ENCODE results near the gene FRYL.
"Not testable (repeated sequence)": the region's sequence is repeated elsewhere in the genome, so short reads cannot be mapped to it uniquely, and the experiment has no call there.

Gene FRYL

DNA sequence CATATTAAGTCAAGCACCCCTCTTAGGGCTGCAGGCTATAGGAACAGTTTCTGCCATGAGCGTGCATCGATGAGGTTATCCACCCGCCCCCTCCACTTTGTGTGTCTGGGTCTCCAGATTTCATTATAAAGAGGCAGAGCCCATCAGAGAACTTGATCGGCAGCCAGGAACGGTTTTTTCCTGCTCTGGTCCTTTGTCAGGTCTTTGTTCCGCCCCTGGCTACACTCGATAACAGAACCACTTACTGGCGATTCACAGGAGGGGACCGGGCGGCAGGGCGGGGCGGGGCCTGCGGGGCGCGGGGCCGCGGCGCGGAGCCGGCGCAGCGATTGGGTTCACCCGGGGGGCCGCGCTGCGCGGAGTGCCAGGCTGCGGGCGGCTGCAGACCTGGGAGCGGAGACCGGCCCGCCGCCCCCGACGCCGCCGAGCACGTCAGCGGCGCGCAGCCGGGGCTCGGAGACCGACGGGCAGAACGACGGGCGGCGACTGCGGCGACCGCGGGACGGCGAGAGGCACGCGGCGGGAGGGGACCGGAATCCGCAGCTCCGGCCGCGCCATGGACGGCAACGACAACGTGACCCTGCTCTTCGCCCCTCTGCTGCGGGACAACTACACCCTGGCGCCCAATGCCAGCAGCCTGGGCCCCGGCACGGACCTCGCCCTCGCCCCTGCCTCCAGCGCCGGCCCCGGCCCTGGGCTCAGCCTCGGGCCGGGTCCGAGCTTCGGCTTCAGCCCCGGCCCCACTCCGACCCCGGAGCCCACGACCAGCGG is 296.9 kb downstream of the FRYL start, which contains the start of gene SLC10A4:
Gene SLC10A4, plus strand, starts transcription at position 338 of the 771 bp plus-strand sequence. Its CDS starts 219 bp downstream, at position 557.
- DNase-seq, result no peak

DNA sequence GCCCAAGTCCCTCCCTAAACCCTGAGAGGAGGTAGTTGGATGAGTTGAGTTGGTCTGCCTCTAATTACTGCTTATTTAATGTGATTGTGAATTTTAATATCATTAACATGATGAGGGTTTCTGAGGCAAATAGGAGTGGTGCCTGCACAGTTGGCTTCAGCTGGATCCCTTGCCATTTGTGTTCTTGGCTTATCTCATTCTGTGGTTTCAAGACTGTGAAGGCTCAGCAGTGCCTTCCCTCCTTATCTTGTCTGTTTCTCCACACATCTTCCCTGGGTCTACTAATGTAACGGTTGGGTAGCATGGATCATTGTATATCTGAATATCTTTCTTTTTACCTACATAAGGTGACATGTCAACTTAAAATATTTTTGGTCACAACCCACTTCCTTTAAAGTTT is 298.5 kb downstream of the FRYL start:
- no peak for DNase-seq

DNA sequence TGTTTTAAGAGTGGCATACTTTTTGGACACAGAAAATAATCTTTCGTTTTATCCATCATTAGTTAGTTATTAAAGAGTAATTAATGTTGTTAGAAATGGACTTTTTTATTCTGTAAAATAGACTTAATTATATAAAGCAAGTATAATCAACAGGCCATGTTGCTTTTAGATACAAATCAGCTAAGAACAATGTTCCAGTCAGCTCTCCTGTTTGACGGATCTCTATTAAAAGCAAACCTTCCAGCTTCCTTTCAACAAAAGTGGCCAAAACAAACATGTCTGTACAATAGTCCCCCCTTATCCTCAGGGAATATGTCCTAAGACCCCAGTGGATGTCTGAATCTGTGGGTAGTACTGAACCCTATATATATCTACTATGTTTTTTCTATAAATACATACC is 301.8 kb downstream of the FRYL start:
- DNase-seq, result no peak

DNA sequence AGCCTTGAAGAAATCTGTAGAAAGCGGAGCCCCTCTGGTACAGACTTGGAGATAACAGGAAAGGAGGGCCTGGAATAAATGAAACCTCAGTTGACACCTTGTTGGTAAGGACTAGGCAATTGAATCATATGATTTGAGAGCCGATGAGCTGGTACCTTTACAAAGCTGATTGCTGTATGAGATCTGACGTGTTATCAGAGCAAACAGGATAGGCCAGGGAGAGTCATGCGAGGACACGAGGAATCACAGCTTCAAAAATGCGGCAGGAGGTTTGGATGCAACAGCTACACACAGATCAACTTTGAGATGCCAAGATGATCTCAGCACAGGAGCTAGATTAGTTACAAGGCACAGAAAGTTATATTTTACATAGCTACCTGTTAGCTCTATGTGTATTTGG is 304.3 kb downstream of the FRYL start:
- DNase-seq, result no peak

DNA sequence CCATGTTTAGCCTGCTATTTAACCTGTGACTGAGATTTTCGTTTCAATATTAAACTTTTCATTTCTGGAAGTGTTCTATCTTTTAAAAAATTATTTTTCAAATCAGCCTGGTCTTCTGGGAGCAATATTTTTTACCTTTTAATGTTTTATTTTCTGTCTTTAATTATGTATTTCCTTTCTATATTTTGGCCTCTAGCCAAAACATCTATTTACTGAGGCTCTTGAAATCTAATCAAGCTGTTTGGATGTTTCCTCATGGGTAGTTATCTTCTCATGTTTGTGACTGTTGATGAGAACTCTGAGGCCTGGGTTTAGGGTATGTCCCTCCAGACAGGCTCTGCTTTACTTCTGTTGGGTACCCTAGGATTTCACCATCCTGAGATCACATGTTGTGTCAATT is 307.3 kb downstream of the FRYL start:
- no peak for DNase-seq

DNA sequence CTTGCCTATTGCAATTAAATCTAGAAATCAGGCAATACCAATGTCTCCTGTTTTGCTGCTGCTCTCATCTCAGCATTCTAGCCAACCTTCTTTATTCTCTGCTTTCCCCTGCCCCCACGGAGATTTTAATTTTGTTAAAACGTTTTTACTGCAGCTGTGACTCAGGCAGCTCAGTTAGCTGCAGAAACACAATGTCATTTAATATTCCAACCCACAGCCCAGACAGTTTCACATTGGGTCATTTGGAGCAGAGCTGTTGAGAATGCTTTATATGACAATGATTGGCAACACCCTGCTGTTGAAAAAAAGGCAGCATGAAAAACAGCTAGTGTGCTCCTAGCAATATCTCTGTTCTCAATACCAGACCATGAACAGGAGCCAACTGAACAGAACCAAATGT is 309.5 kb downstream of the FRYL start:
- DNase-seq, result no peak

GRCh38 chr4:48470137-48470536 is 309.9 kb downstream of the FRYL start:
- no peak for DNase-seq

GRCh38 chr4:48467891-48468290 is 312.2 kb downstream of the FRYL start:
- DNase-seq, result no peak

DNA sequence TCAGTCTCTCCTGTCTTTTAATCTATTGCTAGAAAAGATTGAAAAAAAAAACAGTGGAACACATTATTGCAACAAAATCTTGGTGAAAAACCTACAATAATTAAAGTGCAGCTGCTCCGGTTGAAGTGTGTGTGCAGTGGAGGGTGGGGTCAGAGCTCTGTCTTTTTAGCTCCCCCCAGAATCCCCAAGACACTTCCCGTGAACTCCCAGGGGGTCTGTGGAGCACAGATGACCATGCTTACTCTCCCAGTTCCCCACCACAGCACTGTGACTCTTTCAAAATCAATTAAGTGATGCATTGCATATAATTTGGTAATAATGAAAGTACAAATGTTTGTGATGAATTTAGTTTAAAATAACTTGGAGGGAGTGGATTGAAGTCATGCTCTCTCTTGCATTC is 312.6 kb downstream of the FRYL start:
- no peak for DNase-seq

DNA sequence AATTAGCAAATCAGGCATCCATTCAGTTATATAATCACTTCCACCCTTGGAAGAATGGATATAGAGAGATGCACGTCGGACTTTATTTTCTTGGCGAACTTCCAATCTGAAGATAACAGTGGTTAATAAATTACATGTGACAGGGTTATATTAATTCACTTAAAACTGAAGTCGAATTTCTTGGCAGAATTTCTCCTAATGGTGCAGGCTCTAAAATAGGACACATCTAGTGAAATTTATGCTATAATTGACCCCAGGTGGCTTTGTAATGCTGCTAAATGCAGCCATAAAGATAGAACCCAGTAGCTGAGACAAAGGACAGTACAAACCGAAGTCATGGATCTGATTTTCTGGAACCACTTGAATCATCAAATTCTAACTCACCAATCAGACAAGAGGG is 317.7 kb downstream of the FRYL start:
- DNase-seq, result no peak

- no peak for DNase-seq
Measured at GRCh38 chr4:48461000-48461399, 319.1 kb downstream of the FRYL start.

GRCh38 chr4:48454591-48454990 is 325.5 kb downstream of the FRYL start:
- DNase-seq, result no peak

DNA sequence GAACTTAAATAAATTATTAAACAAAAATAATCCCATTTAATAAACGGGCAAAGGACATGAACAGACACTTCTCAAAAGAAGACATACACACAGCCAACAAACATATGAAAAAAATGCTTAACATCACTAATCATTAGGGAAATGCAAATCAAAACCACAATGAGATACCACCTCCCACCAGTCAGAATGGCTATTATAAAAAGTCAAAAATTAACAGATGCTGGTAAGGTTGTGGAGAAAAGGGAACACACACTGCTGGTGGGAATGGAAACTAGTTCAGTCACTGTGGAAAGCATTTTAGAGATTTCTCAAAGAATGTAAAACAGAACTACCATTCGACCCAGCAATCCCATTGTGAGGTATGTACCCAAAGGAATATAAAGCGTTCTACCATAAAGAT is 328.4 kb downstream of the FRYL start:
- not testable (repeated sequence) for DNase-seq

GRCh38 chr4:48450740-48451139 is 329.3 kb downstream of the FRYL start:
- DNase-seq, result no peak

DNA sequence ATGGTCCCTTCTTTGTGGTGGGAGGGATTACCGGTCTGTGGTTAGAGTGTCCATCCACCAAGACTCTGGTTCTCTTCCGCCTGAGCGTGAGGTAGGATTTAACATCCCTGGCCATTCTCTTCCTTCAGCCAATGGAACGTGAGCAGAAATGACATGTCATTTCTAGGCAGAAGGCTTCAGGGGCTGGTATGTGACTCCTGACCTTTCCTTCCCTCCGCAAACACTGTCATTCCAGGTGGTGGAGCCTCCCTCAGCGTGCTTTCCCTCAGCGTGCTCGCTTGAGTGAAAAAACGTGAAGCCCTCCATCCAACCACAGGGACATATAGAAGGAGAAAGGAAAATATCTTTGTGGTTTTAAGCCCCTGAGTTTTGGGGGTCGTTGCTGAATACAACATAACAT is 330.9 kb downstream of the FRYL start:
- no peak for DNase-seq

All from kidney glomerular epithelial cell (primary cell).